ENCODE data around the gene PSMG2.
"Not testable (repeated sequence)": the region's sequence is repeated elsewhere in the genome, so short reads cannot be mapped to it uniquely, and the experiment has no call there.

PSMG2 gene

GRCh38 chr18:12726331-12726730, 23.5 kb downstream of the PSMG2 start:
- DNase-seq = no peak

- peak; percentile 52 for DNase-seq
Measured at GRCh38 chr18:12726774-12727550, 24.1 kb downstream of the PSMG2 start.

- DNase-seq = no peak
Measured at GRCh38 chr18:12737243-12737902, 34.5 kb downstream of the PSMG2 start.

- DNase-seq = no peak
Measured at GRCh38 chr18:12741351-12741750, 38.5 kb downstream of the PSMG2 start.

GRCh38 chr18:12742453-12742852, 39.6 kb downstream of the PSMG2 start:
- no peak for DNase-seq

GRCh38 chr18:12744103-12744502, 41.3 kb downstream of the PSMG2 start:
- no peak for DNase-seq

GRCh38 chr18:12745095-12745795, 42.4 kb downstream of the PSMG2 start:
- DNase-seq = no peak

GRCh38 chr18:12747530-12748315, 44.9 kb downstream of the PSMG2 start:
- no peak for DNase-seq

- no peak for DNase-seq
Measured at GRCh38 chr18:12748671-12749070, 45.8 kb downstream of the PSMG2 start.

GRCh38 chr18:12749121-12749520, 46.3 kb downstream of the PSMG2 start:
- no peak for DNase-seq

GRCh38 chr18:12750076-12750714, 47.4 kb downstream of the PSMG2 start:
- DNase-seq = no peak

- no peak for DNase-seq
Measured at GRCh38 chr18:12750715-12751502, 48.1 kb downstream of the PSMG2 start.

GRCh38 chr18:12751503-12751884, 48.7 kb downstream of the PSMG2 start:
- DNase-seq = no peak

- no peak for DNase-seq
Measured at GRCh38 chr18:12751891-12752290, 49.0 kb downstream of the PSMG2 start.

GRCh38 chr18:12754511-12754910, 51.7 kb downstream of the PSMG2 start:
- no peak for DNase-seq

- not testable (repeated sequence) for DNase-seq
Measured at GRCh38 chr18:12755606-12756005, 52.8 kb downstream of the PSMG2 start.

GRCh38 chr18:12756619-12757239, 53.9 kb downstream of the PSMG2 start:
- not testable (repeated sequence) for DNase-seq

- DNase-seq = not testable (repeated sequence)
Measured at GRCh38 chr18:12758566-12758965, 55.7 kb downstream of the PSMG2 start.

- no peak for DNase-seq
Measured at GRCh38 chr18:12765126-12765525, 62.3 kb downstream of the PSMG2 start.

GRCh38 chr18:12765586-12765985, 62.7 kb downstream of the PSMG2 start:
- DNase-seq = no peak

GRCh38 chr18:12766986-12767433, 64.2 kb downstream of the PSMG2 start:
- DNase-seq = no peak

Data from activated T-cell treated with anti-CD3 and anti-CD28 coated beads for 4 hours (primary cell).